Neural progenitor cell (in vitro differentiated cells): ENCODE results near the gene NOVA2.

Source experiments
- CTCF ChIP-seq: fragments of 200-600 bp; sonication (generic); IDR thresholded peaks from 2 replicates; pipeline ENCODE4 v1.5.1; 2017; ENCODE audit warnings: antibody characterized with exemption, mild to moderate bottlenecking
- EZH2phosphoT487 ChIP-seq: fragments of 200-600 bp; sonication (generic); IDR thresholded peaks from 2 replicates; pipeline ENCODE4 v1.6.1; 2017; ENCODE audit warnings: antibody characterized with exemption

GRCh38 chr19:46002678-46003275 is 29.1 kb upstream of the NOVA2 start:
- TF ChIP-seq CTCF (no peak), EZH2phosphoT487 (no peak)
